Heart right ventricle (tissue), 16 donors: ENCODE data around the gene MYPN. TPM values are rescaled to one million over a fixed set of nuclear protein-coding genes. Genes with fewer than 3 reads are reported as not detected.

Experiments used
- ATAC-seq, 8 donors: fragments of 200-7000 bp; cut with Tn5 transposase; one replicate each; pipeline ENCODE4 v1.9.1; 2020; ENCODE audit warnings: mild to moderate bottlenecking in 8 of 8, moderate library complexity in 8 of 8, moderate number of reproducible peaks in 1 of 8
- DNase-seq, 2 donors: peaks; one replicate each; pipeline ENCODE4 v3.0.0-alpha.2; 2020
- H3K27ac ChIP-seq, 10 donors: fragments of 200-600 bp; sonication (generic) in 2 of 10; one replicate each; pipeline versions ENCODE4 v1.5.0 to v1.8.0; 2020 to 2022; ENCODE audit warnings: mild to moderate bottlenecking in 3 of 10
- H3K27me3 ChIP-seq, 7 donors: fragments of 200-600 bp; one replicate each; pipeline ENCODE4 v1.8.0; 2021 to 2022; ENCODE audit warnings: mild to moderate bottlenecking in 2 of 7
- H3K36me3 ChIP-seq, 9 donors: fragments of 200-600 bp; sonication (generic) in 1 of 9; one replicate each; pipeline versions ENCODE4 v1.5.0 to v1.8.0; 2020 to 2022; ENCODE audit warnings: mild to moderate bottlenecking in 2 of 9
- H3K4me1 ChIP-seq, 9 donors: fragments of 200-600 bp; sonication (generic) in 1 of 9; one replicate each; pipeline versions ENCODE4 v1.5.0 to v1.8.0; 2020 to 2022; ENCODE audit warnings: mild to moderate bottlenecking in 4 of 9
- H3K4me3 ChIP-seq, 10 donors: fragments of 200-600 bp; sonication (generic) in 2 of 10; one replicate each; pipeline versions ENCODE4 v1.5.0 to v1.8.0; 2020 to 2022; ENCODE audit warnings: mild to moderate bottlenecking in 7 of 10, moderate library complexity in 2 of 10
- H3K9me3 ChIP-seq, 11 donors: fragments of 200-600 bp in 10 of 11; sonication (generic) in 2 of 11; one replicate each; pipeline versions ENCODE4 v1.5.0 to v1.8.0; 2013 to 2022; ENCODE audit warnings: mild to moderate bottlenecking in 2 of 11, control low read depth in 1 of 11, moderate library complexity in 1 of 11
- WGBS, 2 donors: extraction: QIAGEN DNeasy Blood & Tissue Kit; methylation state at CpG; one replicate each; pipeline ENCODE4 v1.1.7; 2013; ENCODE audit warnings: inconsistent platforms in 1 of 2; 5-methylcytosine and 5-hydroxymethylcytosine counted together
- intact Hi-C, 10 donors: fragments of 100-400 bp; cut with DNase I; formaldehyde crosslinking; loops; one replicate each; pipeline versions ENCODE4 v1.11.1 to v1.14.2; 2022
- polyA plus RNA-seq, 2 donors: library from polyadenylated mRNA; stranded (reverse); fragments of 200-250 nt; gene quantifications; one replicate each; pipeline ENCODE4 v1.2.3, GENCODE V29; 2013
- total RNA-seq, 10 donors: library from RNA; stranded (reverse); fragmentation: NEBNext Ultra II Directional in 3 of 10; extraction: Animal tissue kit (Norgen Biotek cat#: 25700) in 3 of 10; gene quantifications; one replicate each; pipeline versions ENCODE4 v1.2.1 to v1.2.4, GENCODE V29; 2021 to 2023
- TF ChIP-seq, protein P1 (sequence below), 9 donors: fragments of 200-600 bp; sonication (generic) in 2 of 9; IDR thresholded peaks; one replicate each; pipeline versions ENCODE4 v1.5.0 to v1.8.0; 2021 to 2022; ENCODE audit warnings: antibody characterized with exemption in 9 of 9, mild to moderate bottlenecking in 5 of 9, moderate library complexity in 1 of 9
- donor health status: Arrhythmogenic right ventricular cardiomyopathy.
- donor health status: ischemic (EF 13 %, LVEDD 7.1; RV severe dilation, severe dysfunction).
- donor health status: healthy with polysubstance abuse.
- donor health status: DM: no; HTN: yes; CAD: no.
- donor health status: DM: no; HTN: no; CAD: no.
- donor health status: ischemic (EF 25% LVEDD 6.9; RV normal size, moderate dysfunction).
- donor health status: ischemic (EF 25% LVEDD 5.7; RV mildly dilated, moderate dysfunction).
- donor health status: healthy.
- donor health status: DM: yes; HTN: yes; CAD: no.
- donor health status: Ischemic cardiomyopathy.
- donor health status: ischemic (EF 35%, LVEDD 5.7; RV mildly dilated, moderate dysfunction).
- donor health status: nonischemic (EF 11% LVEDD 7.7; RV severe dilation, severe dysfunction).
- donor health status: DM: yes; HTN: yes; CAD: no.
- donor health status: PGD.
- donor health status: ischemic (EF 29% LVEDD 5.4; RV normal size, mild dysfunction).
- donor health status: nonischemic (EF 23%, LVEDD 6.1; RV moderate dilation, normal function).

Gene MYPN
- total and polyA plus RNA-seq, 12 donors: 27.1 to 302 (median 156) TPM

DNA sequence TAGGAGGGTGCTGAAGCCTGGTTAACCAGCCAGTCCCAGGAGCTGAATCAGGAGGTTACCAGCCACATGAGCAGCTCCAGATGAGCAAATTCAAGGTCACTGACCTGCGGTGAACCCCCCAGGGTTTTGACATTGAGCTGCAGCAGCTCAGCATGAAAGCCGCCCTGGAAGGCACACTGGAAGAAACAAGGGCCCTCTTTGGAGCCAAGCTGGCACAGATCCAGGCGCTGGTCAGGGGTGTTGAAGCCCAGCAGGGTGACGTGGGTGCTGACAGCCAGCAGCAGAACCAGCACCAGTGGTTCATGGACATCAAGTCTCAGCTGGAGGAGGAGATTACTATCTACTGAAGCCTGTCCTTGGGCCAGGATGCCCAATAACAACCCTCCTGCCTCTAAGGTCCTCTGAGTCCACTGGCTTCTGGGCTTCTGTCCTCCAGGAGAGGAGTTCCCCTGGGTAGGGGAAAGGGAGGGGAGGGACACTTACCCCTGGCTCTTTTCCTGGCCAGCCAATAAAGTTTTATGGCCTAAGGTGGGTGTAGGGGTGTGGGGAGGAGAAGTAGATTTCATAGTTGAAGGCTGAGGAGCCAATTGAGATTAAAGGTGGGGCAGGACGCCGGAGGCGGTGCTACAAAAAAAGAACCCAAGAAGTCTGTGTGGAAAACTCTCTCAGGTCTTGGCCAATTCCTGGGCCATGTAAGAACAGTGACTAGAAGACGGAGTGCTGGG lies 152.0 kb downstream of the MYPN start:
- Histone ChIP-seq H3K9me3 (peaks cover 0 to 13% (median 0%) of the 10 kb centered on the region in 11 donors), H3K27me3 (no peaks in the 10 kb centered on the region), H3K4me3 (no peak overlapping the region), H3K4me1 (peaks cover 0 to 22% (median 0%) of the 10 kb centered on the region in 9 donors), H3K27ac (peak overlapping the region in 6 of 10 donors; percentile 30 to 81 (median 70)), H3K36me3 (no peaks in the 10 kb centered on the region)
- intact Hi-C loops: no loop called here
- DNase-seq: peak; percentile 78 to 81
- ATAC-seq: peak; percentile 71 to 96 (median 92)
- 52 to 69% methylated on average over 8 of the region's 8 CpGs for WGBS, 2 donors
- TF ChIP-seq, protein P1, sequence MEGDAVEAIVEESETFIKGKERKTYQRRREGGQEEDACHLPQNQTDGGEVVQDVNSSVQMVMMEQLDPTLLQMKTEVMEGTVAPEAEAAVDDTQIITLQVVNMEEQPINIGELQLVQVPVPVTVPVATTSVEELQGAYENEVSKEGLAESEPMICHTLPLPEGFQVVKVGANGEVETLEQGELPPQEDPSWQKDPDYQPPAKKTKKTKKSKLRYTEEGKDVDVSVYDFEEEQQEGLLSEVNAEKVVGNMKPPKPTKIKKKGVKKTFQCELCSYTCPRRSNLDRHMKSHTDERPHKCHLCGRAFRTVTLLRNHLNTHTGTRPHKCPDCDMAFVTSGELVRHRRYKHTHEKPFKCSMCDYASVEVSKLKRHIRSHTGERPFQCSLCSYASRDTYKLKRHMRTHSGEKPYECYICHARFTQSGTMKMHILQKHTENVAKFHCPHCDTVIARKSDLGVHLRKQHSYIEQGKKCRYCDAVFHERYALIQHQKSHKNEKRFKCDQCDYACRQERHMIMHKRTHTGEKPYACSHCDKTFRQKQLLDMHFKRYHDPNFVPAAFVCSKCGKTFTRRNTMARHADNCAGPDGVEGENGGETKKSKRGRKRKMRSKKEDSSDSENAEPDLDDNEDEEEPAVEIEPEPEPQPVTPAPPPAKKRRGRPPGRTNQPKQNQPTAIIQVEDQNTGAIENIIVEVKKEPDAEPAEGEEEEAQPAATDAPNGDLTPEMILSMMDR (IDR thresholded peaks at IDR 0.05): no peak

Other genes starting within 250 kb of the MYPN start
- gene SIRT1, start 224.8 kb upstream of the MYPN start, total RNA-seq: 10 to 100 TPM in 9 of 10 donors, 1 to 10 TPM in 1; 9.9 to 18.0 (median 14.0) TPM
- gene SIRT1, start 224.8 kb upstream of the MYPN start, polyA plus RNA-seq: 1 to 10 TPM; 4.9 to 8.9 TPM
- 10 to 100 TPM; 23.3 to 42.1 (median 32.3) TPM for gene HERC4, start 34.2 kb upstream of the MYPN start, total RNA-seq
- 10 to 100 TPM in 1 of 2 donors, 1 to 10 TPM in 1; 10.0 to 18.5 TPM for gene HERC4, start 34.2 kb upstream of the MYPN start, polyA plus RNA-seq
- gene ATOH7, start 122.6 kb downstream of the MYPN start, total RNA-seq: not detected
- gene ATOH7, start 122.6 kb downstream of the MYPN start, polyA plus RNA-seq: under 1 TPM in 1 of 2 donors, not detected in 1; 0.01 TPM
- 100 to 1,000 TPM in 6 of 10 donors, 10 to 100 TPM in 4; 81.8 to 130 (median 105) TPM for gene HNRNPH3, start 222.6 kb downstream of the MYPN start, total RNA-seq
- 100 to 1,000 TPM; 106 to 146 TPM for gene HNRNPH3, start 222.6 kb downstream of the MYPN start, polyA plus RNA-seq
- 1 to 10 TPM; 2.6 to 8.1 (median 6.1) TPM for gene PBLD, start 223.4 kb downstream of the MYPN start, total RNA-seq
- 1 to 10 TPM; 1.3 to 1.8 TPM for gene PBLD, start 223.4 kb downstream of the MYPN start, polyA plus RNA-seq